HEK293T (cell line): ENCODE results near the gene PITPNM3.

Experiments used
- ARNT ChIP-seq: fragments of 450-650 bp; IDR thresholded peaks from 2 replicates; pipeline ENCODE4 v1.6.1; 2017; ENCODE audit warnings: mild to moderate bottlenecking
- BHLHE40 ChIP-seq: fragments of 450-650 bp; IDR thresholded peaks from 2 replicates; pipeline ENCODE4 v1.6.1; 2016; ENCODE audit warnings: mild to moderate bottlenecking, moderate library complexity, borderline replicate concordance
- CTBP1 ChIP-seq: fragments of 450-650 bp; IDR thresholded peaks from 2 replicates; pipeline ENCODE4 v1.6.1; 2016; ENCODE audit warnings: borderline replicate concordance
- ELF4 ChIP-seq: fragments of 450-650 bp; IDR thresholded peaks from 2 replicates; pipeline ENCODE4 v1.6.1; 2017; ENCODE audit warnings: antibody characterized with exemption
- FOXA1 ChIP-seq: fragments of 450-650 bp; IDR thresholded peaks from 2 replicates; pipeline ENCODE4 v1.6.1; 2016; ENCODE audit warnings: mild to moderate bottlenecking
- FOXK2 ChIP-seq: fragments of 450-650 bp; IDR thresholded peaks from 2 replicates; pipeline ENCODE4 v1.6.1; 2016; ENCODE audit warnings: mild to moderate bottlenecking
- FOXM1 ChIP-seq: fragments of 450-650 bp; IDR thresholded peaks from 2 replicates; pipeline ENCODE4 v1.6.1; 2017; ENCODE audit warnings: mild to moderate bottlenecking, borderline replicate concordance
- HDGF ChIP-seq: fragments of 450-650 bp; IDR thresholded peaks from 2 replicates; pipeline ENCODE4 v1.6.1; 2017; ENCODE audit warnings: antibody characterized with exemption, borderline replicate concordance
- LEF1 ChIP-seq: fragments of 450-650 bp; IDR thresholded peaks from 2 replicates; pipeline ENCODE4 v1.6.1; 2017; ENCODE audit warnings: mild to moderate bottlenecking, borderline replicate concordance
- NFRKB ChIP-seq: fragments of 450-650 bp; IDR thresholded peaks from 2 replicates; pipeline ENCODE4 v1.6.1; 2016; ENCODE audit warnings: mild to moderate bottlenecking, moderate library complexity
- PKNOX1 ChIP-seq: fragments of 450-650 bp; IDR thresholded peaks from 2 replicates; pipeline ENCODE4 v1.6.1; 2016
- SP1 ChIP-seq: fragments of 450-650 bp; IDR thresholded peaks from 2 replicates; pipeline ENCODE4 v1.6.1; 2017
- SUZ12 ChIP-seq: fragments of 450-650 bp; IDR thresholded peaks from 2 replicates; pipeline ENCODE4 v1.6.1; 2016; ENCODE audit warnings: mild to moderate bottlenecking
- TARDBP ChIP-seq: fragments of 450-650 bp; IDR thresholded peaks from 2 replicates; pipeline ENCODE4 v1.6.1; 2016

- TF ChIP-seq ARNT: no peak
- TF ChIP-seq FOXA1: no peak
- no peak for TF ChIP-seq FOXK2
- no peak for TF ChIP-seq BHLHE40
- TF ChIP-seq TARDBP: no peak
- TF ChIP-seq FOXM1: no peak
- no peak for TF ChIP-seq SP1
- no peak for TF ChIP-seq ELF4
- no peak for TF ChIP-seq HDGF
- TF ChIP-seq PKNOX1: no peak
- no peak for TF ChIP-seq CTBP1
- TF ChIP-seq NFRKB: no peak
- TF ChIP-seq SUZ12: no peak
- TF ChIP-seq LEF1: no peak
Observed at GRCh38 chr17:6473128-6473767, 83.1 kb downstream of the PITPNM3 start.
